HG03139 (cell line): ENCODE data around the gene NPC1.
"Not testable (repeated sequence)": the region's sequence is repeated elsewhere in the genome, so short reads cannot be mapped to it uniquely, and the experiment has no call there.

Experiments used
- ATAC-seq: cut with Tn5 transposase; IDR thresholded peaks from one replicate; pipeline ENCODE4 v1.9.1; 2021; ENCODE audit not compliant: unreplicated experiment

NPC1 gene

GRCh38 chr18:23586249-23587196, at the start of gene NPC1:
Gene NPC1, minus strand, starts transcription at chr18:23586506. Its CDS starts 163 bp downstream, at chr18:23586343.
- ATAC-seq, result peak; percentile 88

GRCh38 chr18:23636071-23636399, 49.7 kb upstream of the NPC1 start:
- ATAC-seq, result no peak

GRCh38 chr18:23635283-23636070, 49.2 kb upstream of the NPC1 start:
- ATAC-seq, result no peak

- no peak for ATAC-seq
Measured at GRCh38 chr18:23634692-23635091, 48.4 kb upstream of the NPC1 start.

- ATAC-seq, result no peak
Measured at GRCh38 chr18:23632615-23633014, 46.3 kb upstream of the NPC1 start.

GRCh38 chr18:23631746-23632145, 45.4 kb upstream of the NPC1 start:
- ATAC-seq, result no peak

- no peak for ATAC-seq
Measured at GRCh38 chr18:23631312-23631711, 45.0 kb upstream of the NPC1 start.

GRCh38 chr18:23629444-23629946, 43.2 kb upstream of the NPC1 start:
- ATAC-seq, result peak; percentile 83

GRCh38 chr18:23627970-23628369, 41.7 kb upstream of the NPC1 start:
- ATAC-seq, result no peak

- no peak for ATAC-seq
Measured at GRCh38 chr18:23627321-23627720, 41.0 kb upstream of the NPC1 start.

GRCh38 chr18:23626451-23627279, 40.4 kb upstream of the NPC1 start:
- ATAC-seq, result no peak

- ATAC-seq, result no peak
Measured at GRCh38 chr18:23623040-23623439, 36.7 kb upstream of the NPC1 start.

GRCh38 chr18:23619388-23619881, 33.1 kb upstream of the NPC1 start:
- ATAC-seq, result no peak

GRCh38 chr18:23618862-23619387, 32.6 kb upstream of the NPC1 start:
- no peak for ATAC-seq

GRCh38 chr18:23617412-23618014, 31.2 kb upstream of the NPC1 start:
- peak; percentile 40 for ATAC-seq

GRCh38 chr18:23616258-23616657, 30.0 kb upstream of the NPC1 start:
- no peak for ATAC-seq

GRCh38 chr18:23614891-23615290, 28.6 kb upstream of the NPC1 start:
- no peak for ATAC-seq

GRCh38 chr18:23614413-23614812, 28.1 kb upstream of the NPC1 start:
- ATAC-seq, result no peak

GRCh38 chr18:23613091-23613475, 26.8 kb upstream of the NPC1 start:
- not testable (repeated sequence) for ATAC-seq

GRCh38 chr18:23612434-23613090, 26.3 kb upstream of the NPC1 start:
- ATAC-seq, result no peak
